Head of caudate nucleus (tissue), 42 donors: ENCODE results near the gene PBX1.
"Not testable (repeated sequence)": the region's sequence is repeated elsewhere in the genome, so short reads cannot be mapped to it uniquely, and the experiment has no call there.

Experiments
- DNase-seq, 42 donors: peaks; one replicate each; pipeline versions ENCODE4 v3.0.0 to v3.0.0-alpha.2; 2020 to 2021; ENCODE audit warnings: mixed read lengths in 7 of 42
- intact Hi-C: fragments of 100-400 bp; cut with DNase I; formaldehyde crosslinking; loops from one replicate; pipeline ENCODE4 v1.15.0; 2022

The PBX1 gene

DNA sequence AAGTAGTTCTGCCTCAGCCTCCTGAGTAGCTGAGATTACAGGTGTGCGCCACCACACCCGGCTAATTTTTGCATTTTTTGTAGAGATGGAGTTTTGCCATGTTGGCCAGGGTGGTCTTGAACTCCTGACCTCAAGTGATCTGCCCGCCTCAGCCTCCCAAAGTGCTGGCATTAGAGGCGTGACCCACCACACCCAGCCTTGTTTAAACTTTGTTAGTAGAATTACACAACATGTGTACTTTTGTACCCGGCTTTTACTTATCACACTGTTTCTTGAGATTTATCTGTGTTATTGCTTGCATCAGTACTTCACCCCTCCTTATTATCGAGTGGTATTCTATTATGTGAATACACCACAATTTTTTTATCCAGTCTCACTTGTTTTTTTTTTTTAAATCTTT, 94.0 kb downstream of the PBX1 start:
- intact Hi-C loops, DNase-seq: not testable (repeated sequence)

GRCh38 chr1:164653705-164654104, 94.7 kb downstream of the PBX1 start:
- intact Hi-C loops = no loop called here
- DNase-seq = no peak

DNA sequence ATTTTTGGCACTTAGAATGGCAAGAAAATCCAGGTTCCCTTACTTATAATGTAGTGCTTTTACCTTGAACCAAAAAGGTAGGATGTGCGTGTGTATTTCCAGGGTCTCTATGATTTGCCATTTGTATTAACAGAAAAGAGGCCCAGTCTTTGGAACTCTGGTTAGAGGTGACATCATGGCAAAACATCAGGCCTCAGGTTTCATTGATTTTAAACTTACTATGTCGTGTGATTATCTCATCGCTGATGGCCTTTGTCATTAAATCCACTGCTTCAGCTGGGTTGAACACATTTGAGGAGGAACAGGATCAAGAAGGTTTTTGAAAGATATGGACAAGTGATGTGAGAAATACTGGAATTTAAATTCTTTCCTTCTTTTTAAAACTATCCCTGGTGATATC, 95.2 kb downstream of the PBX1 start:
- intact Hi-C loops = no loop called here

DNA sequence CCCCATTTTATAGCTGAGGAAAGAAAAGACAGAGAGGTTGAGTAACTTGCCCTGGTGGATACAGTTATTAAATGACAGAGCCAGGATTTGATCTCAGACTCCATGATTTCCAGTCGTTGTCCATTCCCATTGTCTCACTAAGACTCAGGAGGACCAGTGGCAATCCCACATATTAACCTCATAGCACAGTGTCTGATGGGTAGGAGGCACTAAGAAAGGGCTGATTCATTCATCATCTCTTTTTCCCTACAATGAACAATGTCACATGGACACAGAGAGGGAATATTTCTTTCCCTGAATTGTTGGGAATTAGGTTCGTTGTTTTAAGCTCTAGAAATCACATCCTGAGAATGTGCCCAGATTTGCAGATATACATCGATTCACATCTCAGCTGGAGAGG, 99.9 kb downstream of the PBX1 start:
- intact Hi-C loops = no loop called here
- no peak for DNase-seq

More for the DNA sequence above, 95.2 kb downstream of the PBX1 start:
- DNase-seq = no peak

- intact Hi-C loops = no loop called here
- peak in 2 of 42 donors; percentile 28 to 49 for DNase-seq
Observed at GRCh38 chr1:164659621-164660411, 100.8 kb downstream of the PBX1 start.

DNA sequence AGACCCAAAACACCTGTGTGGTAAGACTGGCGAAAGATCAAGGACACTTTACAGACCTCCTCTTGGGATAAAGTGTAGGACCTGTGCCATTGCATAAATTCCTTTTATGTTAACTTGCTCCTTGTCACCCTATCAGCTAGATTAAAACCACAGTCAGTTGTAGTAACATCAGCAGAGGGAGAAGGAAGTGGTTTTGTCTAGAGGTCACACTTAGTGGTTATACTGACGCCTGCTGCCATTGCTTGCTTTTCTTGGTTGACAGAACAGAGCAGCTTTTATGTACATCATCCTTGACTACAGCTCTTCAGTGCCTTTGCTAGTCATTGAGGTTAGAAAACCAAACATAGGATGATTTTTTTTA, 101.4 kb downstream of the PBX1 start:
- DNase-seq = no peak
- intact Hi-C loops = no loop called here

DNA sequence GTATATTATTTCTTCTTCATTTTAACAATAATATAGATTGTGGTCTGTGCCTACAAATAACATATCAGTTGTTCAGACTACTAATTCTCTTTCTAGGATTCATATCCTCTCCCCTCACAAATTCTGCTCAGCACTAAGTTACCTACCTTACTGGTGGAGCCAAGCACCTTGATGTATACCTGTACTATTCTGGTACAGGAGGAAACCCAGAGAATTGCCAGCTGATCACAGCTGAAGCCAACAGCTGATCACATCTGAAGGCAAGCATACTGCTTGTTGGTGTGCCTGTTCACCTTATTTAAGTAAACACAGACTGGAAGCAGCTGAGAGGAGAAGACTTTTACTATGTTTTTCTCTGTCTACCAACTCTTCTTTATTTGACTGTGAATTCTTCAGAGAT, 101.8 kb downstream of the PBX1 start:
- intact Hi-C loops = no loop called here
- no peak for DNase-seq

- no peak for DNase-seq
- intact Hi-C loops = no loop called here
Observed at GRCh38 chr1:164662462-164662861, 103.5 kb downstream of the PBX1 start.

GRCh38 chr1:164662955-164663354, 104.0 kb downstream of the PBX1 start:
- intact Hi-C loops = no loop called here
- no peak for DNase-seq

DNA sequence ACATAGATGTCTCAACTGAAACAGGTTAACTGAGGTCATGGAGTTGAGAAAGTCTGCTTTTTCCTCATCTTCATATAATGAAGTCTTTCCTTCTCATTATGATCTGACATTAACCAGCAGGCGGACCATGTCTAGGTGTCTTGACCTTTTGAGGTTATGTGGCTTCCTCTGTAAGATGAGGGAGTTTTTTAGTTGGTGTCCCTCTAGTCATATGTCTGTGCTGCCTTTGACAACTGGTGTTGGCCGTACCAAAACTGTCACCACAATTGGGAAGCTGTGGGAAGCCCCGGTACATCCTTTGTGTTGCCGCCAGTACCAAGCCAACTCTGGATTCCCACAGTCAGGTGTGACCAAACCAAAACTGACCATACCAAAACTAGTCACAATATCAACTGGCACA, 105.1 kb downstream of the PBX1 start:
- intact Hi-C loops = no loop called here
- no peak for DNase-seq

GRCh38 chr1:164667001-164667400, 108.0 kb downstream of the PBX1 start:
- intact Hi-C loops = no loop called here

GRCh38 chr1:164667600-164667999, 108.6 kb downstream of the PBX1 start:
- DNase-seq = no peak
- intact Hi-C loops = no loop called here

More at GRCh38 chr1:164667001-164667400, 108.0 kb downstream of the PBX1 start:
- no peak for DNase-seq

DNA sequence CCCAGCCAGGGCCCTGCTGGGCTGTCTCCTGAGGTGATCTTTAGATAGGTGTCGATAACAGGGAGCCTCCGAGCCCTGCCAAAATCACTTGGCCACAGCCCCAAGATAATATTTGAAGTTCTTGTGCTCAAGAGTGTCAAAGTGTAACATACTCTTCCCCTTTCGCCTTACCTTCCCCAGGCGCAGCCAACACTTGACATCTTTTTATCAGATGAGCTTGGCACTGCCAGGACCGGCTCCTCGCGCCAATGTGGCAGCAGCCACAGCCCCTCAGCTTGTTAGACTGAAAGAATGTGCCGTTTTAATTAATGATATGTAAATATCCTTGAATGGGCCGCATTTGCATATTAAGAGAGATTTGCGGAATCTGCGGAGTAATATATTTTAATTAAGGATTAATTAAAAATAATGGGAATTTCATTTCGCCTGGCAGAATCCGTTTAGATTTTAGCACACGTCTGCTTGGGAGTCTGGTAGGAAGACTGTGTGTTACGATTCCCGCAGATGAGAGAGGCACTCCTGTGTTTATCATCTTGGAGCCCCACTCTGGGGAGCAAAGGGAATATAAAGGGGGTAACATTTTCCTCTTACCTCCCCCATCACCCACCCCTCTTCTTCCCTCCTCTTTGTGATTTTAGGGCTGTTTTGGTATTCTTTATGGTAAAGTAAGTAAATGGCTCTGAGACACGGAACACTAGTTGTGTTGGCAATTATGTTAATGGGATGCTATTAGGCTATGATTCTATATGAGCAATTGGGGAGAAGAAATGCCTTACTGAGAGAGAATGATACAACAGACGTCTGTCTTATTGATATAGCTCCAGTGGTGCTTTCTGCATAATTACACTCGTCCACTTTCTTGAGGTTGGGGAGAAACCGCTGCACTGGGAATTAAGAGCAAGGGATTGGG, 109.8 kb downstream of the PBX1 start:
- DNase-seq = no peak
- intact Hi-C loops = no loop called here

DNA sequence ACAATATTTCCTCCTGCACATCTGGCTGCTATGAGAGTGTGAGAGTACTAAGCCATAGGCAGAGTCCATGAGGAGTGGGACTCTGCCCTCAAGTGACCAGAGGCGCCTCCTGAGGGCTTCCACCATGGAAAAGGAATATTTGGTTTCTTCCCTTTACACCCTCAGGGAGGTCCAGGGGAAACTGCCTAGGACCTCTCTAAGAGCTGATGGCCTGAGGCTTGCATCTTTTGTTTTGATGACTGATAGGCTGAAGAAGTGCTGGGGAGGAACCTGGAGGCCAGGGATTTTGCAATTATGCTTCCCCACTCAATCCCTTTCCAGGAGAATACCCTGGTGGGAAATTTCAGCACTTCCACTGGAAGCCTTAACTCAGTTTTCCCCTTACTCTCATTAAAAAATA, 111.0 kb downstream of the PBX1 start:
- intact Hi-C loops = no loop called here
- no peak for DNase-seq

- intact Hi-C loops = no loop called here
- DNase-seq = no peak
Observed at GRCh38 chr1:164670786-164671185, 111.8 kb downstream of the PBX1 start.

DNA sequence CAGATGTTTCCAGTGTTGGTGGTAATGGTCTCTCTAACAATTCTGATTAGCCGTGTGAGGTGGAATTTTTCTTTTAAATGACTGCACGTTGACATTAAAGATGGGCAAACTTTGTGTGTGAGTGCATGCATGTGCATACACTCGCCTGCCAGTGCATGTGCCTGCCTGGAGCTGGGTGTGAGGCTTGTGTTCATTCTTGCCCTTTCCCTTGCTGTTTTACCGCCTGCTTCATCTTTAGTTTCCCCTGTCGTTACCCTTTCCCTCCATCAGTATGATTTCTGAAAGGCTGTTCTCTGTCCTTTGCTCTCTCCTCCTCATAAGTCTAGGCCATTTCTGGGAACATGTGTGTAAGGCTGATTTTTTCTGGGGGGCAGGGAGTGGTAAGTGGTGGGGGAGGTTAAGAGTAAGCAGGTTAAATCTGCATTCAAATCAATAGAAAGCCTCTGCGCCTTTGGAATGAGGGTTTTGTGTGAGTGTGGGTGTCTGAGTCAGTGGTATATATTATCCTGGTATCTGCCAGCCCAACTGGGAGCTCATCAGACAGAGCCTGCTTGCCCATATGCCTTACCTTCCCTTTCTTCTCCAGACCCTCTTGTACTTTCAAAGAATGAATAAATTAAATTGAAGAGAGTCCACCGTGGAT, 112.5 kb downstream of the PBX1 start:
- intact Hi-C loops = no loop called here

GRCh38 chr1:164671966-164672571, 113.1 kb downstream of the PBX1 start:
- DNase-seq = no peak
- intact Hi-C loops = no loop called here

More for the DNA sequence above, 112.5 kb downstream of the PBX1 start:
- no peak for DNase-seq

DNA sequence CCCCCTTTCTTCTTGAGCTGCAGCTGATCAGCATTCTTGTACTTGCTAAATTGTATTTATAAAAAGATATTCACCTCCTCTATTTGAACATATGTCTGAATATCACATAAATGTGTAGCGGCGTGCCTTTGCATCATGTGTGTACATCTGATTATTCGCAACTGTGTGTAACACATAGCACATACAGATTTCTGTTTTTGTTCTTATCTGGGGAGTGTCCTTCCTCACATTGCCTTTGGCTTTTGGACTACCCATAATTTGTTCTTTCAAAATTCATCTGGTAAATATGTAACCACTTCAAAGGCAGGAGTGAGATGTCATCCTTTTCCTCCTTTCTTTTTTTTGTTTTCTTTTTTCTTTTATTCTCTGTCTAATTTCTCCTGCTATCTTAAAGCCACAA, 113.6 kb downstream of the PBX1 start:
- intact Hi-C loops = no loop called here
- no peak for DNase-seq

DNA sequence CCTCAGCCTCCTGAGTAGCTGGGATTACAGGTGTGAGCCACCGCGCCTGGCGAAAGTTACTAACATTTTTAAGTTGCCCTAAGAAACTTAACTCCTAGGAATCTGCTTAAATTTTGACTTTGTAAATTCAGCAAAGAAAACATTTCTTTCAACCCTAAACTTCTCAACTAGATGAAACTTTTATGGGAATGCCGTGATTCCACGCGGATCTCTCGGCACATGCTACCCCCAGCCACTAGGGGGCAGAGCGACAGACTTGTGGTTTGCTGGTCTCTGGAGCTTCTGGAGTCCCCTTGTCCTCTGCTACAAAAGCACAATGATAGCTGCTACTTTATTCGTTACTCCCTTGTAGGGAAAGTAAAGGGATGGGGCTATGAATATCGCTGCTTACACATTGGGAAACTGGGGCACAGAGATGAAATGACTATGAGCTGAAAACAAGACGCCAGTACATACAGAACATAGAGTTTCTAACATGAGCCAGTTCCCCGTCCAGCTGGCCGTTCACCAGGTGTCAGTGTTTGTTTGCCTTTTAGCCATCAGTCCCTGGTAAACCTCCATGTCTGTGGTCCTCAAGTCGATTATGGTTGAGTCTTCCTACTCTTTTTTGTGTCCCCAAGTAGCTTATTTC, 114.7 kb downstream of the PBX1 start:
- intact Hi-C loops = no loop called here

More for the DNA sequence above, 114.7 kb downstream of the PBX1 start:
- peak in 2 of 42 donors; percentile 36 to 40 for DNase-seq
